GM18951 (cell line): Measurements from ENCODE around the gene NHSL2.

Experiments used
- POLR2A ChIP-seq: IDR thresholded peaks from 4 replicates; pipeline ENCODE4 v1.6.1; 2011; ENCODE audit warnings: mild to moderate bottlenecking; ENCODE audit not compliant: insufficient read length, insufficient read depth; ENCODE audit errors: extremely low read depth
- in situ Hi-C: fragments of 300-500 bp; cut with MboI; formaldehyde crosslinking; loops from one replicate; pipeline ENCODE4 v1.12.0; 2022; ENCODE audit warnings: low sequenced_read_pairs, mixed read lengths, inconsistent platforms; ENCODE audit not compliant: unreplicated experiment

The NHSL2 gene

GRCh38 chrX:71974916-71975315 is 64.3 kb downstream of the NHSL2 start:
- no peak for TF ChIP-seq POLR2A

DNA sequence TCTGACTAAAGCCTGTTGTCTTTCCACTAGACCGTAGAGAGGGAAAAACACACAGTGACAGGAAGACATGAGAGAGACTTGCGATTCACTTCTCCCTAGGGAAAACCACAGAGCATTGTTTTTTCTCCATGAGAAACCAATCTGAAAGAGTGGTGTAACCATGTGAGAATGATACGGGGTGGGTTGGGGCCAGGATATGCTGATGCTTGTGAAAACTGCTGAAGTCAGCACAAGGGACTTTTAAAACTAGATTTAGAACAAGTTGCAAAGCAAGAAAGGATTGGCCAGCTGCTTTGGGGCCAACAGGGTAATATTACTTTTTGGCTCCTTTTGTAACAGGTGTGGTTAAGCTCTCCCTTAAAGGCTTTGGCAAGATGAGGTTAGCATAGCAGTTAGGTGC is 66.1 kb downstream of the NHSL2 start:
- in situ Hi-C loops: no loop called here
- no peak for TF ChIP-seq POLR2A

More at GRCh38 chrX:71974916-71975315, 64.3 kb downstream of the NHSL2 start:
- in situ Hi-C loops: no loop called here

DNA sequence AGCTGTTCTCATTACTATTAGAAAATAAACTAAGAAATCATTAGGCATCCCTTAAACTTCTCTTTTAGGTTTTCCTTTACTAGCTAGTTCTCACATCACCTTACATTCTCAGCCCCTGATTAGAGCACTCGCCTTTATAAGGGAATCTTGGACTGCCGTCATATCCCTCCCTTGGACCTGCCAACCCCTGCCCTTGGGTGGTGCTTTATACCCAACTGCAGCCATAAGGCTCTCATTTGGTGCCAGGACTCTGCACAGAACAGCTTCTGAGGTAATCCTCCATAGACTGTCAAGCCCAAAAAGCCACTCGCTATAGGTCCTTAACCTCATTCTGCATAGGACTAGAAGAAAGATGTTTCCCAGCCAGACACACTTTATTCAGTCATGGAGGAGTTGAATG is 67.5 kb downstream of the NHSL2 start:
- no peak for TF ChIP-seq POLR2A
- in situ Hi-C loops: no loop called here

GRCh38 chrX:71989768-71990426 is 79.3 kb downstream of the NHSL2 start:
- in situ Hi-C loops: no loop called here
- no peak for TF ChIP-seq POLR2A

- in situ Hi-C loops: no loop called here
- no peak for TF ChIP-seq POLR2A
Measured at GRCh38 chrX:71990518-71990917, 79.9 kb downstream of the NHSL2 start.

- in situ Hi-C loops: no loop called here
- no peak for TF ChIP-seq POLR2A
Measured at GRCh38 chrX:71991164-71991563, 80.5 kb downstream of the NHSL2 start.

DNA sequence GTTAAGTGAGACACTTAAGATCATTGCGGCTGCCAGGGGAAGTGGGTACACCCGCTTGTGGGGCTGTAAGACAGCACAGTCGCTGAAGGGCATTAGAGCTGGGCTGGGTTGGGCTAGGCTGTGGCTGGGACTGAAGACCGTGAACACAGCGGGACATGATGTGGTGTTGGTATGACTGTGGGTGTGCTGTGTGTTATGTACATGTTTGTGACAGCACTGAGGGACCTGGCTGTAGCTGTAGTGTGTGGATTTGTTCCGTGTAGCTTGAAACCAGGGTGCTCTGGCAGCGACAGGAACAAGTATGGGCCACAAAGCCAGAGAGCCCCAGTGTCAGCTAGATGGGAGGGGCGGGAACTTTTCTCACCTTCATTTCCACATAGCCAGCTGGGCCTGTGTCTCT is 82.1 kb downstream of the NHSL2 start:
- in situ Hi-C loops: no loop called here
- TF ChIP-seq POLR2A: no peak

- TF ChIP-seq POLR2A: no peak
- in situ Hi-C loops: no loop called here
Measured at GRCh38 chrX:71993371-71993770, 82.7 kb downstream of the NHSL2 start.

- no peak for TF ChIP-seq POLR2A
- in situ Hi-C loops: no loop called here
Measured at GRCh38 chrX:71994601-71995000, 84.0 kb downstream of the NHSL2 start.

- in situ Hi-C loops: no loop called here
- TF ChIP-seq POLR2A: no peak
Measured at GRCh38 chrX:71995122-71995521, 84.5 kb downstream of the NHSL2 start.

GRCh38 chrX:71996136-71996535 is 85.5 kb downstream of the NHSL2 start:
- no peak for TF ChIP-seq POLR2A
- in situ Hi-C loops: no loop called here

GRCh38 chrX:71996826-71997225 is 86.2 kb downstream of the NHSL2 start:
- no peak for TF ChIP-seq POLR2A
- in situ Hi-C loops: no loop called here

DNA sequence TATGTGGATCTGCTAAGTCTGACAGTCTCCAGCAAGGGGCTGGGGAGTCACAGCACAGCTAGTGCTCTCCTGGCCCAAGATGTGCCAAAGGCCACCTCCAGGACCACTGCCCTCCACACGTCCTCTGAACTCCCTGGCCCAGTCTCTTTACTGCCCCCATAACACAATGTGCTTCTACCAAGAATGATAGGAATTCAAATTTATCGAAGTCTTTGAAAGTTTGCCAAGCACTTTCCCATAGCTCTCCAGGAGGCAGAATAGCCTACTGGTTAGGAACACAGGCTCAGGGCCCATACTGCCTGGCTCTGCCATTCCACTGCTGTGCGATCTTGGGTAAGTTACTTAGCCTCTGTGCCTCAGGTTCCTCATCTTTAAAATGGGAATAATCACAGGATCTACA is 86.7 kb downstream of the NHSL2 start:
- in situ Hi-C loops: no loop called here
- TF ChIP-seq POLR2A: no peak

DNA sequence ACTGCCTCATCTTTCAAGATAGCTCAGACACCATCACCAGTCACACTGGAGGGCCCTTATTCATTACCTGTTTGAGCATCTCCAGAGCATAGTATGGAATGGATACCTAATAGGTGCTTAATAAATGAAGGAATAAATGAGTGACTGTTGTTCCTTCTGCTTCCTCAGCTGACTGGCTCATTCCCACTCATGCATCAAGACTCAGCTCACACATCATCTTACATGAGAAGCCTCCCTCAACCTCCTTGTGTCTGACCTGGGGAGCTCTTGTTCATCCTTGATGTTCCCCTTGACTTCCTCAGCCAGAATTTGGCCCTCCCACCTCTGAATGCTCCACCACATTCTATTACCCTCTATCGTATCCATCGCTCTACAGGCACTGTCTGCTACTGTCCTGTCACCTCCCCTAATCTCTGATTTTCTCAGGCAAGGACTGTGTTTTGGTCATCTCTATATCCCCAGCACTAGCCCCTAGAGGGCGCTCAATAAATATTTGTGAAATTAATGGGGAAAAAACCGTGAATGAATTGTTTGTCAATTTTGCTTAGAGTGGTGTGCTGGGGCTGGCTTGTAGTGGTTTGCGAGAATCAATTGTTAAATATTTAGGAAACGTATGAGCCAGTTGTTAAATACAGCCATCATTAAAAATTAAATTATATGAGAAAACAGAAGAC is 88.3 kb downstream of the NHSL2 start:
- in situ Hi-C loops: no loop called here
- TF ChIP-seq POLR2A: no peak
